ENCODE data around the gene OR2J2.
"Not testable (repeated sequence)": the region's sequence is repeated elsewhere in the genome, so short reads cannot be mapped to it uniquely, and the experiment has no call there.

Gene OR2J2

GRCh38 chr6:29170607-29171006 lies at the start of gene OR2J2:
Gene OR2J2 (plus strand): TSS chr6:29170907. CDS start chr6:29173636, 2,729 bp downstream.
- DNase-seq (ENCODE audit: low read depth in 3 of 3) = not testable (repeated sequence)

GRCh38 chr6:29129326-29130012 lies 41.2 kb upstream of the OR2J2 start:
- DNase-seq (ENCODE audit: low read depth in 3 of 3) = no peak

- no peak for DNase-seq (ENCODE audit: low read depth in 3 of 3)
These were observed 40.1 kb upstream of the OR2J2 start for GRCh38 chr6:29130644-29131043.

- DNase-seq (ENCODE audit: low read depth in 3 of 3) = no peak
These were observed 39.0 kb upstream of the OR2J2 start for GRCh38 chr6:29131691-29132090.

- no peak for DNase-seq (ENCODE audit: low read depth in 3 of 3)
These were observed 33.0 kb upstream of the OR2J2 start for GRCh38 chr6:29137724-29138123.

GRCh38 chr6:29141606-29142005 lies 29.1 kb upstream of the OR2J2 start:
- no peak for DNase-seq (ENCODE audit: low read depth in 3 of 3)

GRCh38 chr6:29142309-29142708 lies 28.4 kb upstream of the OR2J2 start:
- no peak for DNase-seq (ENCODE audit: low read depth in 3 of 3)

GRCh38 chr6:29146179-29146578 lies 24.5 kb upstream of the OR2J2 start:
- no peak for DNase-seq (ENCODE audit: low read depth in 3 of 3)

GRCh38 chr6:29147074-29147473 lies 23.6 kb upstream of the OR2J2 start:
- no peak for DNase-seq (ENCODE audit: low read depth in 3 of 3)

- DNase-seq (ENCODE audit: low read depth in 3 of 3) = not testable (repeated sequence)
These were observed 21.3 kb upstream of the OR2J2 start for GRCh38 chr6:29149444-29149843.

- no peak for DNase-seq (ENCODE audit: low read depth in 3 of 3)
These were observed 17.6 kb upstream of the OR2J2 start for GRCh38 chr6:29153083-29153482.

GRCh38 chr6:29155182-29155581 lies 15.5 kb upstream of the OR2J2 start:
- DNase-seq (ENCODE audit: low read depth in 3 of 3) = not testable (repeated sequence)

GRCh38 chr6:29159922-29160321 lies 10.8 kb upstream of the OR2J2 start:
- DNase-seq (ENCODE audit: low read depth in 3 of 3) = not testable (repeated sequence)

GRCh38 chr6:29165571-29165970 lies 5.1 kb upstream of the OR2J2 start:
- not testable (repeated sequence) for DNase-seq (ENCODE audit: low read depth in 3 of 3)

GRCh38 chr6:29171736-29172135 lies 1.0 kb downstream of the OR2J2 start:
- DNase-seq (ENCODE audit: low read depth in 3 of 3) = no peak

- no peak for DNase-seq (ENCODE audit: low read depth in 3 of 3)
These were observed 12.9 kb downstream of the OR2J2 start for GRCh38 chr6:29183594-29183993.

- not testable (repeated sequence) for DNase-seq (ENCODE audit: low read depth in 3 of 3)
These were observed 18.0 kb downstream of the OR2J2 start for GRCh38 chr6:29188659-29189058.

- DNase-seq (ENCODE audit: low read depth in 3 of 3) = no peak
These were observed 30.3 kb downstream of the OR2J2 start for GRCh38 chr6:29200767-29201662.

GRCh38 chr6:29201966-29202365 lies 31.3 kb downstream of the OR2J2 start:
- no peak for DNase-seq (ENCODE audit: low read depth in 3 of 3)

GRCh38 chr6:29211488-29211887 lies 40.8 kb downstream of the OR2J2 start:
- DNase-seq (ENCODE audit: low read depth in 3 of 3) = no peak

- no peak for DNase-seq (ENCODE audit: low read depth in 3 of 3)
These were observed 45.8 kb downstream of the OR2J2 start for GRCh38 chr6:29216528-29216927.

- not testable (repeated sequence) for DNase-seq (ENCODE audit: low read depth in 3 of 3)
These were observed 46.5 kb downstream of the OR2J2 start for GRCh38 chr6:29217242-29217641.

GRCh38 chr6:29218056-29218455 lies 47.3 kb downstream of the OR2J2 start:
- DNase-seq (ENCODE audit: low read depth in 3 of 3) = not testable (repeated sequence)
